Right renal cortex interstitium (tissue), 3 donors: ENCODE data around the gene SNTG2. TPM values are rescaled to one million over a fixed set of nuclear protein-coding genes. Genes with fewer than 3 reads are reported as not detected.
"Not testable (repeated sequence)": the region's sequence is repeated elsewhere in the genome, so short reads cannot be mapped to it uniquely, and the experiment has no call there.

ENCODE experiments used
- DNase-seq, 3 donors: peaks; one replicate each; pipeline ENCODE4 v3.0.0-alpha.2; 2013; ENCODE audit warnings: low read depth in 3 of 3, low spot score in 2 of 3
- polyA plus RNA-seq, 3 donors: library from polyadenylated mRNA; unstranded; fragments of 120-200 nt; gene quantifications; one replicate each; pipeline ENCODE4 v1.2.1, GENCODE V29; 2013; ENCODE audit not compliant: insufficient read length in 3 of 3

Gene SNTG2
- polyA plus RNA-seq, 3 donors: 2.3 to 3.2 (median 2.7) TPM

GRCh38 chr2:1227274-1227900 lies 276.7 kb downstream of the SNTG2 start:
- peak in 2 of 3 donors; percentile 7 to 21 for DNase-seq

GRCh38 chr2:1229596-1229995 lies 278.9 kb downstream of the SNTG2 start:
- not testable (repeated sequence) for DNase-seq

GRCh38 chr2:1230155-1230893 lies 279.7 kb downstream of the SNTG2 start:
- no peak for DNase-seq

- no peak for DNase-seq
These were observed 280.9 kb downstream of the SNTG2 start for GRCh38 chr2:1231466-1232063.

- DNase-seq: no peak
These were observed 282.6 kb downstream of the SNTG2 start for GRCh38 chr2:1233281-1233680.

- no peak for DNase-seq
These were observed 284.2 kb downstream of the SNTG2 start for GRCh38 chr2:1234731-1235308.

GRCh38 chr2:1235806-1236205 lies 285.2 kb downstream of the SNTG2 start:
- DNase-seq: no peak

GRCh38 chr2:1236606-1237005 lies 286.0 kb downstream of the SNTG2 start:
- no peak for DNase-seq

- DNase-seq: no peak
These were observed 287.1 kb downstream of the SNTG2 start for GRCh38 chr2:1237783-1238182.

GRCh38 chr2:1238598-1239138 lies 288.0 kb downstream of the SNTG2 start:
- DNase-seq: no peak

GRCh38 chr2:1245193-1245592 lies 294.5 kb downstream of the SNTG2 start:
- no peak for DNase-seq

GRCh38 chr2:1246239-1246638 lies 295.6 kb downstream of the SNTG2 start:
- DNase-seq: no peak

- DNase-seq: no peak
These were observed 296.3 kb downstream of the SNTG2 start for GRCh38 chr2:1246991-1247390.

- no peak for DNase-seq
These were observed 297.5 kb downstream of the SNTG2 start for GRCh38 chr2:1248187-1248586.

- DNase-seq: no peak
These were observed 299.4 kb downstream of the SNTG2 start for GRCh38 chr2:1249897-1250687.

GRCh38 chr2:1251520-1251919 lies 300.9 kb downstream of the SNTG2 start:
- no peak for DNase-seq

GRCh38 chr2:1253629-1254028 lies 303.0 kb downstream of the SNTG2 start:
- no peak for DNase-seq

- no peak for DNase-seq
These were observed 304.2 kb downstream of the SNTG2 start for GRCh38 chr2:1254662-1255343.

- no peak for DNase-seq
These were observed 306.1 kb downstream of the SNTG2 start for GRCh38 chr2:1256632-1257324.
